HL-60/S4 (cell line): ENCODE measurements around the gene UPK3BL1.
"Not testable (repeated sequence)": the region's sequence is repeated elsewhere in the genome, so short reads cannot be mapped to it uniquely, and the experiment has no call there.

Source experiments
- in situ Hi-C: fragments of 300-500 bp; cut with MboI; formaldehyde crosslinking; loops from 2 replicates; pipeline ENCODE4 v1.14.3; 2022; ENCODE audit warnings: low sequenced_read_pairs

The UPK3BL1 gene

DNA sequence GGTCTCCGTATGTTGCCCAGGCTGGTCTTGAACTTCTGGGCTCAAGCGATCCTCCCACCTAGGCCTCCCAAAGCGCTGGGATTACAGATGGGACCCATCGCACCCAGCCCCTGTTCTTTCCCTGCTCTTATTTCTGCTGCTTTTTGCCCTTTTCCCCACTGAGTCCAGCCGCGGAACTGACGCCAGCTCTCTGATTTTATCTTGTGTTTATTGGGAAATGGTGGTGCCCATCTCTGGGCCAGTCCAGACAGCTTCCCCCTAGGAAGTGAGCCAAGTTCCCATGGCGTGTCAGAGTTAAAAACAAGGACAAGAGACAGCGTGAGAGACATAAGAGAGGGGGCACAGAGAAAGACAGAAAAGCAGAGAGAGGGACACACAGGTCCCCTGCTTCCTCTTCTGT, 12.0 kb downstream of the UPK3BL1 start:
- in situ Hi-C loops = not testable (repeated sequence)

DNA sequence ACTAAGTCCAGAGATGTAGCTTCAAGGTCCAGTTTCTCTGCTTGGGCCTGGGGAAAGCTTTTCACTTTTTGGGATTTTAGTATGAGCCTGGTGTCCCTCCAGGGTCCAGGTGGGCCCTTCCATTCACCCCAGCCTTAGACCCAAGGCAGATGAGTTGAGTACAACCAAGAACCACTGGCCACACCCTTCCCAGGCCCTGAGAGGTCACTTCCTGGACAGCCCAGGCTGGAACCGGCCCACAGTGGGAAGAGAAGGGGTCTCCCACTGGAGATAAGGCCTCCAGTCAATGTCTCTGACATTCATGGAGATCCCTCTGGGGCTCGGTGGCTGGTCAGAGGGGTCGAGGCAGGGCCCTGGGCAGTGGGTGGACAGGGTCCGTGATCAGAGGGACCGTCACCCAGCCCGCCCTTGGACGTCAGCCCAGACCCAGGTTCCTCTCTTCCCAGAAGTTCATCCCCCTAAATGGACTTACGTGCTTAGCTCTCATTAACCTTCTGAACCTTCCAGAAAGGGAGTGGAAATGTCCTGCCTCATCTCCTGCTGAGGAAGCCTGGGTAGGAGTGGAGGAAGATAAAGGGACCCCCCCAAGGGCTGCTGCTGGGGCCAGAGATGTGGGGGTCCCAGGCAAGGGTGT, 15.2 kb downstream of the UPK3BL1 start:
- in situ Hi-C loops = not testable (repeated sequence)

DNA sequence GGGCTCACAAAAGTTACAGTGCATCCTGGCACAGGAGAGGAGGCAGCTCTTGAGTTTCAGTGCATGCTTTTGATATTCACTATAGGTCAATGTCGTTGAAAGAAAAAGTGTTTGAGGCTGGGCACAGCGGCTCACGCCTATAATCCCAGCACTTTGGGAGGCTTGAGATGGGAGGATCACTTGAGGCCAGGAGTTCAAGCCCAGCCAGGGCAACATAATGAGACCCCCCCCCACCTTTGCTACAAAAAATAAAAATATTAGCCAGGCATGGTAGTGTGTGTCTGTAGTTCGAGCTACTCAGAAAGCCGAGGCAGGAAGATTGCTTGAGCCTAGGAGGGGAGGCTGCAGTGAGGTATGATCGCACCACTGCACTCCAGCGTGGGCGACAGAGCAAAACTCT, 24.5 kb downstream of the UPK3BL1 start:
- in situ Hi-C loops = not testable (repeated sequence)

DNA sequence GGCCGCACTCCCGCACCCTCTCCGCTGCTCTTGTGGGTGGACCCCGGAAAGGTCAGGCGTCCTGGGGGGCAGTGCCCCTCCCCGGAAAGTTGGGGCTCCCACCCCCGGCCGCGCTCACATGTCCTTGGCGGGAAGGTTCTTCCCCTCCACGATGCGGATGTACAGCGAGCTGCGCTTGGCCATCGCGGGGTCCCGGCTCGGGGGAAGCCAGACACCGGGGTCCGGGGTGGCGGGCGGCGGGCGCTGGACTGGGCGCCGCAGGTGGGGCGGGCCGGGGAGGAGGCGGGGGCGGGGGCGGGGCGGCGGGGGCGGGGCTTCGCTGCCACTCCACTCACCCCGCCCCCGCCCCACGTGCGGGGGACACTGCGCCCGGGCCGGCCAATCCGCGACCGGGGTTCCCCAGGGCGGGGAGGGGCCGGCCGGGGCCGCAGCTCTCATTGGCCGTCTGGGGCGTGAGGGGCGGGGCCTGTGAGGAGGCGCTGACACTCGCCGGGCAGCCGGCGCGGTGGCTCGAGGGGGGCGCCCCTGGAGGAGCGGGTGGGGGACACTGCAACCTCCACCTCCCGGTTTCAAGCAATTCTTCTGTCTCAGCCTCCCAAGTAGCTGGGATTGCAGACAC, 26.0 kb downstream of the UPK3BL1 start, which contains the start of gene RASA4:
Gene RASA4 (minus strand): TSS at position 250 of the 619 bp plus-strand sequence. CDS start 67 bp downstream, at position 183.
- in situ Hi-C loops = not testable (repeated sequence)

DNA sequence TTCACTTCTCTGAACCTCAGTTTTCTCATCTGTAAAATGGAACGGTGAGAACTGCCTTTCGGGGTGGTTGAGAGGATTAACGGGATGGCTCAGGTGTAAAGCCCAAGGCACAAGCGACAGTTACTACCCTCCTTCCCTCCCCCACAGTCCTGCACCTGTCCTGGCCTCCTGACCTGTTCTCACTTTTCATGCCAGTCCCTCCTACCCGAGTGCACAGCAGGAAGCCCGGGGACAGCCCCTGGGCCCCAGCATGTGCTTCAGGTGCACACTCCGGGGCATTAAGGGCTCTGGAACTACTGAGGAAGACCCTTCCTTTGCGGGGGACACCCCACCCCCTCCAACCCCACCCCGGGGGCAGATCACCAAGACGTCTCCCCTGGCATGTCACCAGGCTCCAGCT, 26.7 kb downstream of the UPK3BL1 start:
- in situ Hi-C loops = not testable (repeated sequence)

DNA sequence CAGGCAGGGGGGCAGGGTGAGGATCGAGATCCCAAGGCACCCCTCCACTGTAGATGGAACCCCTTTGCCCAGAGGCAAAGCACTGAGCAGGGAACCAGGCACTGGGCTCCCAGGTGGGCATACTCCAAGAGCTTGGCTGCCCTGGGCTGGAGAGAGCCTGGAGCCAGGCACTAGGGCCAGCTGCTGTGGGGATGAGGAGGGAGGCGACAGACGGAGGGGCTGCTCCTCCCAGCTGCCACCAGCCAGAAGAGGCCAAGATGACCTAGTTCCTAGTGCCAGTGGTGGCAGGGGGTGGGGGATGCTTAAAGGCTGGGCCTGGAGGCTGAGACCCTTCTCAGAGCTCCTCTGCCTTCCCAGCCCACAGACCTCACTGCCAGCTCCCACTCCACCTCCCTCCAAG, 27.7 kb downstream of the UPK3BL1 start:
- in situ Hi-C loops = not testable (repeated sequence)

DNA sequence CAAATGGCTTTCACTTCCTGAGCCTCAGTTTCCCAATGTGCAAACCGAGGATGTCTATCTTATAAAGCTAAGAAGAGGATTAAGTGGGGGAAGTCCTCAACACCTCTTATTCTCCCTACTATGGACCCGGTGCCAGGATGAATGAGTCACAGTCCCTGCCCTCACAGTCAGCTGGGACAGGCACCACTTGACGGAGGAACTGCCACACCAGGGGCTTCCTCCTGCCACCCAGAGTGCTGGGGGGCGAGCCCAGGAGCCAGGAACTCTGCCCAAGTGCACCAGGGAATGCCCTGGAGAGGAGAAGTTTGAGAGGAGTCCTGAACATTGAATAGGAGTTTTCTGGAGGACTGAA, 28.3 kb downstream of the UPK3BL1 start:
- in situ Hi-C loops = not testable (repeated sequence)

DNA sequence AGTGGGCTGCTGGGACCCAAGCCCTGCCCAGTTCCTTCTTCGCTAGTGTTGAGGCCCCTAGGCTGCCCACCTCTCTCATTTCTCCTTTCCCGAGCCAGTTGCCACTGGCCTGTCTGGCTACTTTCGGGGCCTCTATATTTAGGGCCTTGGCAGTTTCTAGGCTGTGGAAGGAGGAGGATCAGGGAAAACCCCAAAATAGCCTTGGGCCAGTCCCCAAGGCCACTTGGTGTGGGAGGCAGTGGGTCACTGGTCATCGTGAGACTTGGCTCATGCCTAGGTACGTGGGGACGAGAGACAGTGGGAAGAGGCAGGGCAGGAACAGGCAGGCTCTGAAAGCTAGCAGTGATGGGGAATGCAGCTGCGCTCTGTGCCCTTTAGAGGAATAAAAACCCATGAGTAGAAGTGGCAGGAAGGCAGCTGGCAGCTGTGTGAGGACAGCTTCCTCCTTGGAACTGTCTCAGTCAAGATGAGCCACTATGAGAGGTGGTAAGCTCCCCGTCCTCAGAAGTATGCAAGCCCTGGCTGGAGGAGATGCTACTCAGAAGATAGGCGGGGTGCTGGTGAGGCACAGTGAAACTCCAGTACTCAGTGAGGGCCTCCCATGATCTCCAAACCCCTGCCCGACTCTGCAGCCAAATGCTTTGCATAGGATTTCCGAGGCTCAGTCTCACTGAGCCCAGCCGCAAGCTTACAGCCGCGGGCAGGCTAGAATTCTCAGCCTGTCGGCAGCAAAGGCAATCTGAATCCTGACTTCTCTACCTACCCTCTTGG, 28.8 kb downstream of the UPK3BL1 start:
- in situ Hi-C loops = not testable (repeated sequence)

DNA sequence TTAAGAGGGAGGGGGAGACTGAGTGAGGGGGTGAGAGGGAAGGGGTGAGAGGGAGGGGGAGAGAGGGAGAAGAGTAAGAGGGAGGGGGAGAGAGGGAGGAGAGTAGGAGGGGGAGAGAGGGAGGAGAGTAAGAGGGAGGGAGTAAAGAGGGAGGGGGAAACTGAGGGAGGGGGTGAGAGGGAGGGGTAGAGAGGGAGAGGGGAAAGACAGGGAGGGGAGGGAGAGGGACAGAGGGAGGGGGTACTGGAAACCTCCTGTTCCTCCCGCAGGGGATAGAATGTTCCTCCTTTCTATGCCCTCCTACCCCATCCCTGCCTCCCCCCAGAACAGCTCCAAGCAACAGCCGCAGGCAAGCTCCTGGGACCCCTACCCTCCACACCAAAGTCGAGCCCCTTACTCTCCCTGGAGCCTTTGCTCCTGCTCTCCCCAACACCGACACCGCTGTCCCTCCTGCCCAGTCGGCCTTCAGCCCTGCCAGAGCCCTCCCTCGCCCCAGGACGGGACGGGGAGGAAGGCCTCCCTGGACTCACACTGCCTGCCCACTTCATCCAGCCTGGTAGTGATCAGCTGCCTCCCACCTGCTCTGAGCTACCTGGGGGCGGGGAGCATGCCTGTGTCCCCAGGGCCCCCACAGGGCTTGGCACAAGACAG, 30.8 kb downstream of the UPK3BL1 start:
- in situ Hi-C loops = not testable (repeated sequence)

DNA sequence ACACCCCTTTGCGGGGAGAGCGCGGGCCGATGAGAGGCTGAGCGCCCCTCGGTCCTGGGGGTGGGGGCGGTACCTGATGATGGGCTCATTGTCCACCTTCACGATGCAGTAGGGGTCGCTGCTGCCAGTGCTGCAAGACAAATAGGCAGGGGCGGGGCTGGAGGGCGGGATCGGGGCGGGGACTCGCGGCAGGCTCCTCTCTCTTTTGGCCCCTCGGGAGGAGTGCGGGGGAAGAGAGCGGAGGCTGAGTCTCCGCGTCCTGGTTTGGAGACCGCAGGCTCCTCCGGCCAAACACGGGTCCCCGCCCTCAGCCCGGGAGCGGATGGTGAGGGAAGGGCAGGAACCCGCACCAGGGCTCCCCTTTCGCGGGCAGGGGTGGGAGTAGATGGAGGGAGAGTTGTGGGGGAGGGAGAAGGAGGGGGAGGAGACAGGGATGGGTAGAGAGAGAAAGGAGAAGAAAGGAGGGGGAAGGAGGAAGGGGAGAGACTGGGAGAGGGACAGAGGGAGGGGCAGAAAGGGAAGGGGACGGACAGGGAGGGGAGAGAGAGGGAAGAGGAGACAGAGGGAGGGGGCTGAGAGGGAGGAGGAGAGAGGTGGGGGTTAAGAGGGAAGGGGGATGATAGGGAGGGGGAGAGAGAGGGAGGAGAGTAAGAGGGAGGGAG, 31.4 kb downstream of the UPK3BL1 start:
- in situ Hi-C loops = not testable (repeated sequence)

DNA sequence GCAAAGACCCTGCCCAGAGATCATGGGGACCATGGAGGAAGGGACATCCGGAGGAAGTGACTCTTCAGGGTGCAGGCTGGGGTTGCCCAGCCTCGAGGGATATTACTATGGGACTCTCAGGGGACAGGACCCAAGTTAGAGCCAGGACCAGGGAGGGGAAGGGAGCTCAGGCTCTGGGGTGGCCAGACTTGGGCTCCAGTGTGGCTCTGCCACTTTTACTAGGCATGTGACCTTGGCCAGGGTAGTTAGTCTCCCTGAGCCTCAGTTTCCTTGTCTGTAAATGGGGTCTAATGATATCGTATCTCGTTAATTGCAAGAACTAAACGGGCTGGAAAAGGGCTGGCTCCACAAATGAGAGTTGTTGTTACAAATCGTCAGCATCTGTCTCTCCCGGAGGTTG, 32.1 kb downstream of the UPK3BL1 start:
- in situ Hi-C loops = not testable (repeated sequence)

DNA sequence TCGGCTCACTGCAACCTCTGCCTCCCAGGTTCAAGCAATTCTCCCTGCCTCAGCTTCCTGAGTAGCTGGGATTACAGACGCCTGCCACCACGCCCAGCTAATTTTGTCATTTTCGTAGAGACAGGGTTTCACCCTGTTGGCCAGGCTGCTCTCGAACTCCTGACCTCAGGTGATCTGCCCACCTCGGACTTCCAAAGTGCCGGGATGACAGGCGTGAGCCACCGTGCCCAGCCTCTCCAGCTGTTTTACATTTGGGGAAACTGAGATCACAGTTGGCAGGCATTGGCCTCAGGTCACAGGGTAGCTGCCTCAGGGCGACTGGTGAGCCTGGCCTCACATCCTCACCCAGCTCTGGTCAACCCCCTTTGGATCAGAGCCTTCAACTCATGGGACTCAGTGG, 32.9 kb downstream of the UPK3BL1 start:
- in situ Hi-C loops = not testable (repeated sequence)

DNA sequence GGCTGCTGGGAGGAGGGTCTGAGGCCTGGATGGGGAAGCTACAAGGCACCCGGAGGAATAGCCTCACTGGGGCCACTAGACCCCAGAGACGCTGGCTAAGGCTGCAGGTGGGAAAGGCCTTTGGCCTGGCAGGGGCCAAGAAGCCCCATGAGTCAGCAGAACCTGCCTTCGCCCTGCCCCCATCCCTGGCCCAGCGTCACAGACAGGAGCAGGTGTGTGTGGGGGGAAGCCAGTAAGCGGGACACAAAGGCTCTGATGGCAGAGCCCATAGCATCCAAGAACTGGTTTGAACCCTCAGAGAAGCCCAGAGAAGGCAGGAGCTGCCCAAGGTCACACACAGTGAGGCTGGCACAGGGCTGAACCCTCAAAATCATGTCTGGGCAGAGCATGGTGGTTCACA, 35.7 kb downstream of the UPK3BL1 start:
- in situ Hi-C loops = not testable (repeated sequence)

DNA sequence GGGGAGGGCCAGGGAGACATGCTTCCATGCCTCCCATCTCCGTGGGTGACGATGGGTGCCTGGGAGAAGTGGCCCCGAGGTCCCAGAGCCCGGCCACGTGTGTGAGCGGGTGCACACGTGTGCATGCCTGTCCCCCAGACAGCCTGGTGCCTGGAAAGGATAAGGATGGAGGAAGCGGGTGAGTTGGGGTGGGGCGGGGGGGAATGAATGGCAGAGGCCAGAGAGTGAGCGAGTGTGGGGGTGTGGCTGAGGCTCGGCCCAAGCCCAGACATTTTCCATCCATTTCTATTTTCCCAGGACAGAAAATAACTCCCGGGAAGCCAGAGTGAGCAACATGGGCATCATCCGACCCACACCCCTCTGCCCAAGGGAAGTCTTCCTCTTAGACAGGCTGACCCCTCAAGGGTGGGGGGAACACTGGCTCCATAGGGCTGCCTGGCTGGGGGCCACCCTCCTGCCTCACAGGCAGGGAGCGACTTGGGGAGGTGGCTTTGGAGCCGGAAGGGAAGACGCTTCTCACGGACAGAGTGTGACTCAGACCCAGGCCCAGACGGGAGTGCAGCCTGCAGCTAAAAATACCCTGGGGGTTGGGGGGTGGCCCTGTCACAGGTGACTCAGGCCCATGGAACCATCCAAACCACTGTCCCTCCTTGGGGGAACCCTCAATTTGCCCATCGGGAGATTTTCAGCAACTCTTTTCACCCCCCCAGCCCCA, 38.0 kb downstream of the UPK3BL1 start:
- in situ Hi-C loops = not testable (repeated sequence)

DNA sequence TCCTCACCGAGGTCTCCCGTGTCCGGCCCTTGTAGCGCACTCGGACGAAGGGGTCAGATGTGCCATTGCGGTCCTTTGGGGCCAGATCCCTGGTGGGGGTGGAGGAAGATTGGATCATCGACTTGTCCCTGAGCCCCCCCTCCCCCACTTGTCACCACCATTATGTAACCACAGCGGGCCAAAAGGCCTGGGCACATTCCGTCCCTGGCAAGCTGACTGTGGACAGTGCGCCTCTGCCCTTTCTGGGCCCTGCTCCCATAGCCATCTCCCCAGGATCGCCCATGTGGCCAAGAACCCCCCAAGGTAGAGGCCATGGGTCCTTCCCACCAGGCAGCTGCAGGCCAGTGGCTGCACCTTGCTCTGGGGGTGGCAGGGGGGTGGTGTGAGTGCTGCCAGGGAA, 40.3 kb downstream of the UPK3BL1 start:
- in situ Hi-C loops = not testable (repeated sequence)

DNA sequence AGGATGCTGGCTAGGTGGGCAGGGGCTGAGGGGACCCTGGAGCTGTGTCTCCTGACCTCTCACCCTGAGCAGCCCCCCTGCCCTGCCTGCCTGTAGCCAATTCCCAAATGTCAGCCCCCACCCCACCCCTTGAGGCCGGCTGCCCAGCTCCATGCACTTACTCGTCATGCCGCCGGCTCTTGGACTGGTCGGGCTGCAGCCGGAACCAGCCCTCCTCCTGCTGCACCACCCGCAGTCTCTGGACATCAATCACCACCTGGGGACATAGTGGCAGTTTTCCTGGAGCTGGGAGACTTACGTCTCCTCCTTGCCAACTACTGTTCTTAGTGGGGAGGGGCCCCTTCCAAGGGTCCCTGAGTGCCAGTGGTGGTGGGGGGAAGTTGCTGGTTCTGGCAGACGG, 42.9 kb downstream of the UPK3BL1 start:
- in situ Hi-C loops = not testable (repeated sequence)

DNA sequence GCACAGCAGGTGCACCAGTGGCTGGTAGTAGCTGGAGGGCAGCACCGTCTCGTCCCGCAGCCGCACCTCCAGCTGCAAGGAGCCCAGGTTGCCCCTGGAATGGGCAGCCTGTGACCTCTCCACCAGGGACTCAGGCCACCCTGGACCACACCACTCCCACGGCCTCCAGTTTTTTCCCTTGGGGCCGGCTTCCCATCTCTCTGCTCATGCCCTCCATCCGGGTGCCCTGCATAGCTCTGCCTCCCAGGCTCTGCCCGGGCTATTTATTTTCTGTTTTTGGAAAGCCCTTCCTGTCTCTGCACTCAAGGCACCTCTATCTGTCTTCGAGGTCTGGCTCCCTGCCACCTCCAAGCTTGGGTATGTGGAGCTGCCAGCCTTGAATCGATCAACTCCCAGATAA, 46.6 kb downstream of the UPK3BL1 start:
- in situ Hi-C loops = not testable (repeated sequence)

DNA sequence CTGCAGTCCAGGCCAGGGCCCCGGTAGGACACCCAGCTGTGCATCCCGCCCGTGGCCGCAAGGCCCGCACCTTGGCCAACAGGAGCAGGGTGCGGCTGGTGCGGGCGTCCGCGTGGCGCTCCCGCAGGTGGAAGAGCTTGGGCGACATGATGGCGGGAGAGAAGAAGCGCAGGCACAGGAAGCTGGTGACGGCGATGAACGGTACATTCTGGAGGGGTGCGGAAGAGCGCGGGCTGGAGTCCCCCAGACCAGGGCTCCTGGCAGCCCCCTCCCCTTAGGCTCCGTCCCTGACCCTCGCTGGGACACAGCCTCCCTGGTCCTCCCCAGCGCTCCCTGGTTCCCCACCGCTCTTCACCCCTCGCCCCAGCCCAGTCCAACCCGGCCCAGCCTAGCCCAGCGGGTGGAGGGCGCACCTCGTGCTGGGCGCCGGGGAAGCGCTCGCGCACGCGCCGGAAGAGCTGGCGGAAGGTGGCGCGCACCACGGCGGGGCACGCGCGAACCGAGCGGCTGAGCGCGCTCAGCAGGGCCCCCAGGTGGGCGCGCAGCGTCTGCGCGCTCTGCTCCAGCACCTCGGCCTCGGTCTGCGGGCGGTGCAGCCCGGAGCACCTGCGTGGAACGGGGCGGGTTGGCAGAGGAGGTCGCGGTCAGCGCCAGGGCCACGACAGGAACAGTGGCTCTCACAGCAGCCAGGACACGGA, 48.8 kb downstream of the UPK3BL1 start:
- in situ Hi-C loops = not testable (repeated sequence)

DNA sequence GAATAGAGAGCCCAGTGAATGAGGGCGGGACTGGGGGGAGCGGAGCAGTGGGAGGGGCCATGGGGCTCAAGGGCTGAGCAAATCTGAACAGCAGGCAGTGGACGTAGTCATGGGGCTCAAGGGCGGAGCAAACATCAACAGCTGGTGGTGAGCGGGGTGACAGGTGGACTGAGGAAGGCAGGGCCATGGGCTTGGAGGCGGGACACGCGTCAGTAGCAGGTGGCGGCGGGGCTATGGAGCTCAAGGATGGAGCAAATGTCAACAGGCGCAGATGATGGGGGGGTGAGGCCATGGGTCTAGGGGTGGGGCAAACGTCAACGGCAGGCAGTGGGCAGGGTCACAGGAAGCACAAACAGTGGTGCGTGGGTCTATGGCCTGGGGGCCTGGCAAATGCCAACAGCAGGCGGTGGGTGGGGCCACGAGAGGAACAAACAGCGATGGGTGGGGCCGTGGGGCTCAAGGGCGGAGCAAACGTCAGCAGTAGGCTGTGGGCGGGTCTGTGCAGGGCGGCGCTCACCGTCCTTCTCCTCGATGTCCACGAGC, 50.0 kb downstream of the UPK3BL1 start:
- in situ Hi-C loops = not testable (repeated sequence)
